ENCODE measurements around the gene CXXC5.

Gene CXXC5

DNA sequence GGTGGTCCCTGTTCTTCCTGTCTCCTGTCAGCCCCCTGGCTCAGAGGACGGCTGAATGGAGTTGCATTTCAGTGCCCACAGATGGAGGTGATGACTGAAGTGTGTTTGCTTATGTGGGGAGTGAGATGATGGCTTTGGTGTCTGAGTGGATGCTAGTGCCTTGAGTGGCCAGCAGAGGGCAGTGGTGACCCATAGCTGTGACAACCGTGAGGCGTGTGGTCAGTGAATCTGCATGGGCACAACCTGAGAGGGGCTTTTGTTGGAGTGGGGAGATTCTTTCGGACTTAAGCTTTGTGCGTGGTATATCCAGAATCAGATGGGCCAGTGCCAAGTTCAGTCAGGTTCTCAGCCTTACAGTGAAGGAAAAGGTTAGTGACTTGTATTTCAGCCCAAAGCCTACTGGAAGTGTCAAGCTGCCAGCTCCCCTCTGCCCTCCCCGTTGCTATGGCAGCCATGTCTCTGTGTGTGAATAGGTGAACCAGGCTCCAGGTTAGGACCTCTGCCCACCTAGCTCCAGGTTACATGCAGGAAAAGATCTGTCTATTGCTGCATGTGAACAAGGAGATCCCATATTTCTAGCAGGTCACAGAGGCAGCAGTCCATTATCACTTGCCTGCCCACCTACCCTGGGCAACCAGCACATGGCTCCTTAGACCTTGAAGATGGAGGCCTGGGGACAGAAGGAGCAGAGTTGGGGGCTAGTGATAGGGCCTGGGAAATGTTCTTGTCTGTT is 14.7 kb upstream of the CXXC5 start:
- Histone ChIP-seq H3K27ac (no peak overlapping the region), H3K9me3 (no peaks in the 10 kb centered on the region), H3K4me1 (peaks cover 5 to 36% (median 24%) of the 10 kb centered on the region in 4 donors), H3K36me3 (peaks cover 5 to 13% (median 9%) of the 10 kb centered on the region in 3 donors), H3K27me3 (no peaks in the 10 kb centered on the region), H3K4me3 (no peak overlapping the region)
- TF ChIP-seq, protein P1, sequence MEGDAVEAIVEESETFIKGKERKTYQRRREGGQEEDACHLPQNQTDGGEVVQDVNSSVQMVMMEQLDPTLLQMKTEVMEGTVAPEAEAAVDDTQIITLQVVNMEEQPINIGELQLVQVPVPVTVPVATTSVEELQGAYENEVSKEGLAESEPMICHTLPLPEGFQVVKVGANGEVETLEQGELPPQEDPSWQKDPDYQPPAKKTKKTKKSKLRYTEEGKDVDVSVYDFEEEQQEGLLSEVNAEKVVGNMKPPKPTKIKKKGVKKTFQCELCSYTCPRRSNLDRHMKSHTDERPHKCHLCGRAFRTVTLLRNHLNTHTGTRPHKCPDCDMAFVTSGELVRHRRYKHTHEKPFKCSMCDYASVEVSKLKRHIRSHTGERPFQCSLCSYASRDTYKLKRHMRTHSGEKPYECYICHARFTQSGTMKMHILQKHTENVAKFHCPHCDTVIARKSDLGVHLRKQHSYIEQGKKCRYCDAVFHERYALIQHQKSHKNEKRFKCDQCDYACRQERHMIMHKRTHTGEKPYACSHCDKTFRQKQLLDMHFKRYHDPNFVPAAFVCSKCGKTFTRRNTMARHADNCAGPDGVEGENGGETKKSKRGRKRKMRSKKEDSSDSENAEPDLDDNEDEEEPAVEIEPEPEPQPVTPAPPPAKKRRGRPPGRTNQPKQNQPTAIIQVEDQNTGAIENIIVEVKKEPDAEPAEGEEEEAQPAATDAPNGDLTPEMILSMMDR (IDR thresholded peaks at IDR 0.05) = peak; percentile 96 to 98
- DNase-seq = peak in 1 of 2 donors; percentile 80
- intact Hi-C loops (cut with DNase I; ENCODE audit: low total_unique reads) = loop anchor here (2.0 to 10.0 kb wide), 2 partner anchors 131 to 211 kb away; no protein-coding TSS in a partner anchor

DNA sequence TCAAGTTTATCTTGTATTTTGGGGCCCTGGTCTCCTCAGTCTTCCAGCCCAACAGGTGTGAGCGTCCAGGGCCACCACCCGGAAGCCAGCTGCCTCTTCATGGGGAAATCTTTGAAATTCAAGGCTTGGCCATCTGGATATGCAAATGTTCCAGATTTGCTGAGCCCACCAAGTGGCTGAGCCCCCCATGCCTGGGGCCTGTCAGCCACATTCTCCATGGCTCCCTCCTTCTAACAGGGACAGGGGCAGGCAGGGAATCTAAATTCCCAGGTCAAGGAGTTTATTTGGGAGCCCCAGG is 14.2 kb upstream of the CXXC5 start:
- Histone ChIP-seq H3K36me3 (peaks cover under 1 to 9% (median 9%) of the 10 kb centered on the region in 3 donors), H3K9me3 (no peaks in the 10 kb centered on the region), H3K27me3 (no peaks in the 10 kb centered on the region), H3K27ac (no peak overlapping the region), H3K4me1 (peaks cover 7 to 41% (median 29%) of the 10 kb centered on the region in 4 donors), H3K4me3 (no peak overlapping the region)
- DNase-seq = no peak
- TF ChIP-seq, protein P1 (IDR thresholded peaks at IDR 0.05) = no peak
- intact Hi-C loops (cut with DNase I; ENCODE audit: low total_unique reads) = loop anchor here (10.0 kb wide), 1 partner anchor 211 kb away; no protein-coding TSS in a partner anchor

DNA sequence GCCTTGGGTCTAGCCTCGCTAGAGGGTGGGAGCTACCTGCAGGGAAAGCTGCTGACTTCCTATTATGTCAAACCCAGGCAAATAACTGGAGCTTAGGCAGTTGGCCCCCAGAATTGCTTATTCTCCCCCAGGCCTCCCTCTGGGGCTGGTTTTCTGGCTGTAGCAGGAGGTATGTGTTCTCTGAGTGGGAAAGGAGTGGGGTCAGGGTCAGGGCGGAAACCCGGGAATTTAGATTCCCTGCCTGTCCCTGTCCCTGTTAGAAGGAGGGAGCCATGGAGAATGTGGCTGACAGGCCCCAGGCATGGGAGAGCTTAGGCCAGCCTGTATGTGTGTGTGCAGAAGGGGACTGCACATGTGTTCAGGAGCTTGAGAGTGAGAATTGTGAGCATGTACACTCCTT is 13.6 kb upstream of the CXXC5 start:
- TF ChIP-seq, protein P1 (IDR thresholded peaks at IDR 0.05) = no peak
- H3K4me3 ChIP-seq = no peak overlapping the region
- H3K4me1 ChIP-seq = peaks cover 7 to 47% (median 33%) of the 10 kb centered on the region in 4 donors
- intact Hi-C loops (cut with DNase I; ENCODE audit: low total_unique reads) = loop anchor here (10.0 kb wide), 1 partner anchor 210 kb away; no protein-coding TSS in a partner anchor
- H3K9me3 ChIP-seq = no peaks in the 10 kb centered on the region
- peaks cover 0 to 9% (median 4%) of the 10 kb centered on the region in 3 donors for H3K36me3 ChIP-seq
- no peak for DNase-seq
- no peak overlapping the region for H3K27ac ChIP-seq
- no peaks in the 10 kb centered on the region for H3K27me3 ChIP-seq

DNA sequence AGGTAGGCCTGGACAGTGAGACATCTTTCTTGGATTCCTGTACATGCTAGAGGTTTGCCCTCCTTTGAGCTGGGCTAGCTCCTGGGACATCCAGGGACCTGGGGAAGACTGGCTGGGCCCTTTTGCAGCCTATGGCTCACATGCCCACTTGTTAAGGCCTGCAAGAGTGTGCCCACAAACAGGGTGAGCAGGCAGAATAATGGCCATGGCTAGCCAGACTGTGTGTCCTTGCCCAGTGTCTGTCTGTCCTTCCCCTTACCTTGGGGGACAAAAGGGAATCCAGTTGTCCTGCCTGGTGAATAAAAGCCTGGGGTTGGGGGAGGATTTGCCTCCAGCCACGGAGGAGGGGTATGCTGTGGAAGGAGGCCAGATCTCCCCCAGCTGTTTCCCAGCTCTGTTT is 13.0 kb upstream of the CXXC5 start:
- no peaks in the 10 kb centered on the region for H3K9me3 ChIP-seq
- H3K4me3 ChIP-seq = no peak overlapping the region
- H3K36me3 ChIP-seq = peaks cover 0 to 4% (median 3%) of the 10 kb centered on the region in 3 donors
- peaks cover 7 to 48% (median 35%) of the 10 kb centered on the region in 4 donors for H3K4me1 ChIP-seq
- H3K27me3 ChIP-seq = no peaks in the 10 kb centered on the region
- DNase-seq = no peak
- intact Hi-C loops (cut with DNase I; ENCODE audit: low total_unique reads) = loop anchor here (10.0 kb wide), 1 partner anchor 210 kb away; no protein-coding TSS in a partner anchor
- TF ChIP-seq, protein P1 (IDR thresholded peaks at IDR 0.05) = no peak
- peak overlapping the region in 1 of 2 donors; percentile 93 for H3K27ac ChIP-seq

DNA sequence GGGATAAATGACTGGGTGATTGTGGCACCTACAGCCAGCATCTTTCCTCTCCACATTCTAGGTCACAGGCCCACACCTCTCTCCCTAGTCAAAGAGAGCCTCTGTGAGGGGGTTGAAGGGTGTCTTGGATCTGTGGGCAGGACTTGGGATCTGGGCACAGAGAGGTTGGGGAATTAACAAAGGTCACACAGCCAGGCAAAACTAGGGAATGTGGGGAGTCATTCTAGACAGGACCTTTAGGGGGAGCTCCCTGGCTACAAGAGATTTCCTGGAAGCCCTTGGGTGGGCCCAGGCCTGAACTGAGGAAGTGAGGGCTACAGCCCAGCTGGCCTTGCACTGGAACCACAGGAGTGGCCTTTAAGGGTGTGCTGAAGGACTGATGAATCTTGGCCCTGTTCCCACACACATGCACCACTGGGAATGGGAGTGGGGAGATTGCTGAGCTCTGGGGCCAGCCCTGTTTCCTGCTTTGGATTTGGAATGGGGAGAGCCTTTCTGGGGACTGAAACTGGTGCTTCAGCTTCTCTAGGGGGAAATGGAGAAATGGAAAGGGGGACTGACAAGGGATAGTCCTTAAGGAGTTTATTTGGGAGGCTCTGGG is 12.4 kb upstream of the CXXC5 start:
- intact Hi-C loops (cut with DNase I; ENCODE audit: low total_unique reads) = loop anchor here (2.0 to 10.0 kb wide), 2 partner anchors 55 to 209 kb away; no protein-coding TSS in a partner anchor
- Histone ChIP-seq H3K9me3 (no peaks in the 10 kb centered on the region), H3K4me3 (no peak overlapping the region), H3K27me3 (no peaks in the 10 kb centered on the region), H3K4me1 (peaks cover 7 to 48% (median 35%) of the 10 kb centered on the region in 4 donors), H3K36me3 (peaks cover 0 to 4% (median 0%) of the 10 kb centered on the region in 3 donors), H3K27ac (peak overlapping the region; percentile 93 to 94)
- DNase-seq = peak; percentile 87 to 88
- TF ChIP-seq, protein P1 (IDR thresholded peaks at IDR 0.05) = peak; percentile 53 to 58
